Muscle layer of duodenum (tissue), 2 donors: ENCODE results near the gene SH3GLB2.

Source experiments
- H3K27ac ChIP-seq: one replicate; pipeline ENCODE4 v1.7.0; 2013; ENCODE audit warnings: mild to moderate bottlenecking, low read length
- H3K27me3 ChIP-seq: one replicate; pipeline ENCODE4 v1.7.0; 2013; ENCODE audit warnings: low read depth, mild to moderate bottlenecking, control low read depth, low read length
- H3K36me3 ChIP-seq, 2 donors: one replicate each; pipeline ENCODE4 v1.7.0; 2013; ENCODE audit warnings: low read length in 2 of 2, control low read depth in 1 of 2, mild to moderate bottlenecking in 1 of 2; ENCODE audit not compliant: insufficient read depth in 2 of 2, control insufficient read depth in 1 of 2
- H3K4me1 ChIP-seq, 2 donors: one replicate each; pipeline ENCODE4 v1.7.0; 2013; ENCODE audit warnings: low read length in 2 of 2, mild to moderate bottlenecking in 2 of 2, control low read depth in 1 of 2, moderate library complexity in 1 of 2; ENCODE audit not compliant: insufficient read depth in 2 of 2, control insufficient read depth in 1 of 2
- H3K4me3 ChIP-seq, 2 donors: one replicate each; pipeline ENCODE4 v1.7.0; 2013; ENCODE audit warnings: low read length in 2 of 2, low read depth in 1 of 2, mild to moderate bottlenecking in 1 of 2
- H3K9me3 ChIP-seq, 2 donors: one replicate each; pipeline ENCODE4 v1.7.0; 2013; ENCODE audit warnings: low read length in 2 of 2, control low read depth in 1 of 2, mild to moderate bottlenecking in 1 of 2; ENCODE audit not compliant: control insufficient read depth in 1 of 2
- donor health status: healthy.

SH3GLB2 gene

DNA sequence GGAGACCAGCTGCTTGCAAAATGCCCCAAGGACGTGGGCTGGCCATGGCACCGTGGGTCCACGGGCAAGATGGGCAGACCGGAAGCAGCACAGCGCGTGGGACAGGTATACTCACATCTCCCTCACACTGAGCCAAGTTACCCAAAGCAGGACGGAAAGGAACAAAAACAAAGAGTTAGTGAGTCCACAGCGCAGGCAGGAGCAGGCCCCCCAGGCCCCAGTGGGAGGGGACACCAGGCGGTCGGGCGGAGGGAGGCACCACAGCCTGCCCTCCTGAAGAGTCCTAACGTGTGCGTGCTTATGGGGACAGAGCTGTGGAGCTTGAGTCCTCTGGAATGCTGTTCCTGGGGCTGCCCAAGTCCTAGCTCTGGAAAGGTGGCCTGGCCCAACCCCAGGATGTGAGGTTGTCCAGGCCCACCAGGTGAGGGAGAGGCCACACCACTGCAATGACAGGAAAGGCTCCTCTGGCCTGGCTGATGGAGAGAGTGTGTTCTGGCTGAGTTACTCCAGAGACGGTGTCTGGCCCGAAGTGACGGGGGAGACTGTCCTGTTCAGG lies 15.2 kb downstream of the SH3GLB2 start:
- Histone ChIP-seq H3K27me3 (no peaks in the 10 kb centered on the region), H3K9me3 (no peaks in the 10 kb centered on the region), H3K4me1 (peaks cover 0 to 1% of the 10 kb centered on the region in 2 donors), H3K4me3 (no peak overlapping the region), H3K27ac (no peak overlapping the region), H3K36me3 (peaks cover 24 to 63% of the 10 kb centered on the region in 2 donors)

DNA sequence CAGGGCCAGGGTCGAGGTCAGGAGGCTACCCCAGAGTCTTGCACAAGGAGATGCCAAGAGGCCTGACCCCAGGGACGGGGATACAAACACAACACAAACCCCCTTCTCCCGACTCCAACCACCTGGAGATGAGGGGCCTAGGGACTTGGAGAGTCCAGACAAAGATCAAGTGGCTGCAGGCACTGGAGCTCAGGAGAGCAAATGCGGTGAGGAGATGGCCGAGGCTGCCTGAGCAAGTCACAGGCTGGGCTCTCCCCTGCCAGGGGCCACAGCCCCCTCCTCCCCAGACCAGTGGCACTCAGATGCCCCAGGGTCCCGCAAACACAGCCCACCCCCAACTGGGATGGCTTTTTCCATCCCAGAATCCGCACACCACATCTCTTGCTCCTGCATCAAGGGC lies 15.8 kb downstream of the SH3GLB2 start:
- peaks cover 0 to 5% of the 10 kb centered on the region in 2 donors for H3K4me1 ChIP-seq
- H3K27me3 ChIP-seq, result no peaks in the 10 kb centered on the region
- peaks cover 24 to 68% of the 10 kb centered on the region in 2 donors for H3K36me3 ChIP-seq
- no peak overlapping the region for H3K27ac ChIP-seq
- H3K9me3 ChIP-seq, result no peaks in the 10 kb centered on the region
- H3K4me3 ChIP-seq, result no peak overlapping the region

DNA sequence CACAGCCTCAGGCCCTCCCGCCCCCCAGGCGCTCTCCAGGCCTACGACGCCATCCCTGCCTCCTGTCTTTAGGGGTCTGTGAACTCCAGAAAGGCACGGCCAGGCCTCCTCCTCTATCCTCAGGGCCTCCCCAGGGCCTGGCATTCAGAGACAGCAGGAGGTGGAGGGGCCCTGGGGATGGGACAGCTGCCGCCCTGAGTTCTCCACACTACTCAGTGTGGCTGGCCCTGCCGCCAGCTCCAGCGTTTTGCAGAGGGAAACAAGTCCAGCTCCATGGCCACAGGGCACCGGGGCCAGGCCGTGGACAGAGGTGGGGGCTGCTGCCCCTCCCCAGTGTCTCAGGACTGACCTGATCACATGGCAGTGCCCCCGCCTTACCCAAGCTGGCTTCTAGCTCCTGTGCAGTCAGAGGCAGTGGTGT lies 16.4 kb downstream of the SH3GLB2 start:
- H3K4me3 ChIP-seq, result no peak overlapping the region
- peaks cover 4 to 10% of the 10 kb centered on the region in 2 donors for H3K4me1 ChIP-seq
- no peaks in the 10 kb centered on the region for H3K9me3 ChIP-seq
- no peak overlapping the region for H3K27ac ChIP-seq
- H3K36me3 ChIP-seq, result peaks cover 24 to 72% of the 10 kb centered on the region in 2 donors
- no peaks in the 10 kb centered on the region for H3K27me3 ChIP-seq

DNA sequence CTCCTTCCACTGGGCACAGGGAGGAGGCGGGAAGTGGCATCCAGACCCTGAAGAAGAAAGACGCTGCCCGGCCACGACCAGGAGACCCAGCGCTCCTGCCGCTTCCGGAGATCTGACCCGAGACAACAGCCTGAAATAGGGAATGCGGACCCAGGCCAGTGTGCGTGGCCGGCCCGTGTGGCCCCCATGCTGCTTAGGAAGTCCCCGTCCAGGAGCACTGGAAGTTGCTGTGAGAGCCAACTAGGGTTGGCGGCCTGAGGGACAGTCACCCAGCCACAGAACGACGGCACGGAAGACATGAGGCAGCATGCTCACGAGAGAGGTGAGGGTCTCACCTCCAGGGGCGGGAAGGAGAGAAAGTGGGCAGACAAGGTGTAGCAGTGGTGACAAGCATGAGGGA lies 17.0 kb downstream of the SH3GLB2 start:
- Histone ChIP-seq H3K27ac (no peak overlapping the region), H3K4me3 (no peak overlapping the region), H3K36me3 (peaks cover 24 to 77% of the 10 kb centered on the region in 2 donors)

DNA sequence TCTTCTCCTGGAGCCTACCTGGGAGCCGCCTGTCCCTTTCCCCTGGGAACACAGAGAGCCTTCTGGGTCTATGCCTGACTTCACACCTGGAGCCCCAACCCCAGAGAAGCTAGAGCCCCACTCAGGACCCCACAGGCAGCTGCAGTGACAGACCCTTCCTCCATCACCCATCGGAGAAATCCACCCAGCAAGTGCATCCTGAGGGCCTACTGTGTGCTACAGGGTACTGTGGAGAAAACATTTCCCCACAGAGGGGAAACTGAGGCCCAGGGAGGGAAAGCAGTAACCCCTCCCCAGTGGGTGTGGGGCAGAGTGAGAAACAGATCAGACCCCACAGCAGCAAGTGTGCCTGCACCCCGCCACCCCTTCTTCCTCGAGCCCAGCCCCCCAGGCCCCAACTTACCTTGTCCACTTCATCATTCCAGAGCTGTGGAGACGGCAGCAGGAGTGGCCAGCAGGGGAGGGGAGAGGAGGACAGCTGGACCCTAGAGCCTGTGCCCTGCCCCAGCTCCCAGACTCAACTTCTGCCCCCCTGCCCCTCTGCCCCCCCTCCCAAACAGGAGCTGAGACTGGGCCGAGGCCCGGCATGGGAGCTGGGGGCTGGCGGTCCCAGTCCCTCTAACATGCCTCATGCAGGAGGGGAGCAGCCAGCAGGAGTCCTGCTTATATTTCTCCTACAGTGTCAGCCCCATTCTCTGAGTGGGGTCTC lies 17.7 kb downstream of the SH3GLB2 start:
- Histone ChIP-seq H3K4me1 (peaks cover 4 to 16% of the 10 kb centered on the region in 2 donors), H3K36me3 (peaks cover 31 to 85% of the 10 kb centered on the region in 2 donors), H3K9me3 (no peaks in the 10 kb centered on the region), H3K27ac (no peak overlapping the region), H3K27me3 (no peaks in the 10 kb centered on the region), H3K4me3 (no peak overlapping the region)

More for the DNA sequence above, 17.0 kb downstream of the SH3GLB2 start:
- no peaks in the 10 kb centered on the region for H3K9me3 ChIP-seq
- no peaks in the 10 kb centered on the region for H3K27me3 ChIP-seq
- H3K4me1 ChIP-seq, result peaks cover 4 to 16% of the 10 kb centered on the region in 2 donors

DNA sequence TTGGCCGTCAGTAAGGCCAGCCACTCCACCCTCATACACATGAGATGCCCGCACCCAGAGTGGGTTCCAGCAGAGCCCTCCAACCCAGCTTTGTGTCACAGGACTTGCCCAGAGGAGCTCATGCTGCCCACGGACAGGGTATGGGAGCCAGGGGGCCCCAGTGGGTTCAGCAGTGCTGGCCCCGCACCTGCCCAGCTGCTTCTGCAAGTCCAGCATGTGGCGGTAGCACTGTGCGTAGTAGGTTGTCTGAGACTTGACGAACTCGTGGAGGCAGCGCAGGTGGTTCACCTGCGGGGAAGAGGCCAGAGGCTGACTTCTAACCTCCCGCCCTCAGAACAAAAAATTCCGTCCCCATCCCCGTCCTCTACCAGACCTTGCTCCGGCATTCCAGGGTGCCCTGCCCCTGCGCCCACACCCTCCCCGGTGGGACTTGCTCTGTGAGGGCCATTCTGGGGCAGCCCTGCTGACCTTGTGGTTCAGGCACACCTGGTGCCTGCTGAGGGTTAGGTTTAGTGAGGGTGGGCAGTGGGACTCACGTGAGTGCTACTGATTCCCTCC lies 18.5 kb downstream of the SH3GLB2 start:
- no peak overlapping the region for H3K4me3 ChIP-seq
- no peaks in the 10 kb centered on the region for H3K9me3 ChIP-seq
- H3K36me3 ChIP-seq, result peaks cover 30 to 88% of the 10 kb centered on the region in 2 donors
- H3K4me1 ChIP-seq, result peaks cover 4 to 16% of the 10 kb centered on the region in 2 donors
- H3K27me3 ChIP-seq, result no peaks in the 10 kb centered on the region
- no peak overlapping the region for H3K27ac ChIP-seq

DNA sequence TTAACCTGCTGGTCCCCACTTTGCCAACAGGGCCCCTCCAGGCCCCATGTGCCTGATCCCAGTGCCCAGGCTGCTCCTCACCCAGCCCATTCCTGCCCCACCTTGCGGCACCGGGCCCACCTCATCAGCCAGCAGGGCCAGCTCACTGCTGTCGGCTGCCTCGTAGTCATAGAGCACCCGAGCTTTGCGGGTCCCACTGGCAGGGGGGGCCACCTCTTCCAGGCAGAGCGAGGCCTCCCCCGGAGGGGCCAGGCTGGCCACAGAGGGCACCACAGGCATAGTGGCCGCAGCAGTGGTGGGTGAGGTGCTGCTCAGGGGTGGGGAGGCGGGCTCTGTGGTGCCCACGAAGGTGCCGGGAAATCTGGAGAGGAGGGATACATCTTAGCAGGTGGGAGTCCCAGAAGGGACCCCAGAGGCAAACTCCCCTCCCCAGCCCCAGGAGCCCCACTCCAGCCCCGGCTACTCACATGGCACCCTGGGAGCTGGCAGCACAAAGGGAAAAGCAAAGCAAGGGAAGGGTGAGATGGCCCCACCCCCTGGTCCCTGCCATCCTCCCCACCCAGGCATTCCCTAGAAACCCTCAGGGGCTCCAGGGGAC lies 19.0 kb downstream of the SH3GLB2 start:
- Histone ChIP-seq H3K4me3 (no peak overlapping the region), H3K9me3 (no peaks in the 10 kb centered on the region), H3K36me3 (peaks cover 24 to 84% of the 10 kb centered on the region in 2 donors), H3K27ac (no peak overlapping the region), H3K27me3 (no peaks in the 10 kb centered on the region), H3K4me1 (peaks cover 4 to 16% of the 10 kb centered on the region in 2 donors)

DNA sequence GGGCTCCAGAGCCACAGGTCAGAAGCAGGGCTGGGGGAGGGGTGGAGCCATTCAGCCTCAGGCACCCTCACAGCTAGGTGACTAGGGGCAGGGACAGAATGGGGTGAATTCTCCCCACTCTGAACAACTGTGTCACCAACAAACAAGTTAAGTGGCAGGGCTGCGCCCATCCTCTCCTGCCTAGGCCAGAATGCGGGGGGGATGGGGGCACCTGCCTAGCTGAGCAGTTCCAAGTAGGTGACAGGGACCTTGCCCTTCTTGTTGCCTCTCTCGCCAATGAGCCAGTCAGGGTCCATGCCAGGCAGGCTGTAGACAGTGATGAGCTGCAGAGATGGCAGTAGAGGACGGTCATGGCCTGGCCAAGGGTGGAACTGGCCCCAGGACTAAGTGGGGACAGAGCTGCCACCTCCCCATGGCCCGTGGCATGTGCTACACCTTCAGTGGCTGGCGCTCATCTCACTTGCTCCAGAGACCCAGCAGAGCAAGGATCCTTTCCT lies 19.6 kb downstream of the SH3GLB2 start:
- Histone ChIP-seq H3K4me3 (no peak overlapping the region), H3K36me3 (peaks cover 21 to 80% of the 10 kb centered on the region in 2 donors), H3K27ac (no peak overlapping the region), H3K4me1 (peaks cover 4 to 16% of the 10 kb centered on the region in 2 donors), H3K9me3 (no peaks in the 10 kb centered on the region), H3K27me3 (no peaks in the 10 kb centered on the region)

DNA sequence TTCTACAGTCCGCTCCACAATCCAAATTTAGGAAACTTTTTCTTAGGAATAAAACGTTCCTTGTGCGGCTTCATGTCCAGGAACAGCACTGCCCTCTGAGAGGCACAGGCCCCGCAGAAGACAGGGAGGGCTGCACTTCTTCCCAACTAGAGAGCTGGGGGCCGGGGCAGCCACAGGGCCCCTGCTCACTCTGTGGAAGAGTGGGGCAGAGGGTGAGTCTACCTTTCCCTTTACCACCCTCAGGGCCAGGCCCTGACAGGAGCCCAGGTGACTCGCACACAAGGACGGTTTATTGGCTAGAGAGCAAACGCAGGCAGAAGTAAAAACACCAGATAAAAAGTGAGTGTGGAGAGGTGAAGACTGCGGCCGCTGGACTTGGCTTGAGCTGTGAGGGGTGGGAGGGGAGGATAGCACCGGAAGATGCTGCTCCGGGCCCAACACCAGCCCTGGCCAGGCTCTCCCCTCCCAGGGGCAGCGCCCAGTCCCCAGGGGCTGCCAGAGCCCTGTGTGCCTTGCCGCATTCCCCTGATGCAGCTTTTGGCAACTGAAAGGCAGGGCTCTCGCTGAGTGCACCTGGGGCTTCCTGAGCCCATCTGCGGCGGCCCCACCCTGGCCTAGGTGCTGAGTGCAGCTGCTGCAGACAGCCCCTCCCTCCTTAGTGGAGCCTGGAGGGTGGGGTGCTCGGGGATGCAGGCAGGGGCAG lies 20.2 kb downstream of the SH3GLB2 start:
- Histone ChIP-seq H3K4me3 (no peak overlapping the region), H3K9me3 (no peaks in the 10 kb centered on the region), H3K36me3 (peaks cover 21 to 80% of the 10 kb centered on the region in 2 donors), H3K27ac (no peak overlapping the region), H3K27me3 (no peaks in the 10 kb centered on the region), H3K4me1 (peaks cover 4 to 16% of the 10 kb centered on the region in 2 donors)

DNA sequence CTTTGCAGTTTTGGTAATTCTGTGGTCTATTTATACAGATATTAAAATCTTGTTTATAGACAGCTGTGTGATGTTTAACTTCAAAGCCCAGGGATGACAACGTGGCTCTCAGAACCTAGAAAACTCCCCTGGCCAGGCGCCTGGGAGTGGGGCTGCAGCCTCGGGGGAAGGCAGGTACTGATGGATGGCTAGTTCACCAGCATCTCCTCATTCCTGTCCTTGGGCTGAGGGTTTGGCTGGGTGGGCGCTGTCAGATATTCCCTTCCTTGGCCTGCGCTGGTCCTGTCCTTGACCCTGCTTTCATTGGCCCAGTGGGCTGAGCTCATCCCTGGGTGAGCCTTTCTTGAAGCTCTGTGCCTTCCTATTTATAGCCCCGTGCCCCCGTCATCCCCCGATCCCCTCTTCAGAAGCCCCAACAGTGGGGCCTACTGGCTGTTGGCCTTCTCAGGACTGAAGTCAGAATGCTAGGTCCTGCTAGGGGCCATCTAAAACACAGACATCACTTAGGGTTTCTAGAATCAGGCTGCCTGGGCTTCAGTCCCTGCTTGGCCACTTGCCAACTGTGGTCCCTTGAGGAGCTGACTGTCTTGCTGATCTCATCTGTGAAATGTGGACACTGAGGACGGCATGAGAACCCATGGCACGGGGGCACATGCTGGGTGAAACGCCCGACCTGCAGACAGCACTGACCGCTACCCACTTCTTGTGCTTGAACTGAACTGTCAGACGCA lies 20.9 kb downstream of the SH3GLB2 start:
- no peaks in the 10 kb centered on the region for H3K9me3 ChIP-seq
- H3K27me3 ChIP-seq, result no peaks in the 10 kb centered on the region
- H3K4me3 ChIP-seq, result no peak overlapping the region
- H3K36me3 ChIP-seq, result peaks cover 19 to 80% of the 10 kb centered on the region in 2 donors
- peaks cover 4 to 16% of the 10 kb centered on the region in 2 donors for H3K4me1 ChIP-seq
- H3K27ac ChIP-seq, result peak overlapping the region; percentile 23
